Adipose tissue (tissue), 3 donors: ENCODE data around the gene FAS. TPM values are rescaled to one million over a fixed set of nuclear protein-coding genes. Genes with fewer than 3 reads are reported as not detected.

Experiments used
- H3K27ac ChIP-seq: one replicate; pipeline ENCODE4 v1.5.1; 2013; ENCODE audit warnings: low read depth, low read length
- WGBS, 3 donors: extraction: QIAGEN DNeasy Blood & Tissue Kit; methylation state at CpG; one replicate each; pipeline ENCODE4 v1.1.7; 2013; 5-methylcytosine and 5-hydroxymethylcytosine counted together
- polyA plus RNA-seq, 3 donors: library from polyadenylated mRNA; stranded (reverse); fragments of 200-250 nt; gene quantifications; one replicate each; pipeline ENCODE4 v1.2.3, GENCODE V29; 2013
- donor health status: healthy with polysubstance abuse.
- donor health status: Bipolar disorder and iron deficiency.
- donor health status: healthy.

The FAS gene
- polyA plus RNA-seq: 10 to 100 TPM in 2 of 3 donors, 1 to 10 TPM in 1; 2.2 to 20.1 (median 14.0) TPM

DNA sequence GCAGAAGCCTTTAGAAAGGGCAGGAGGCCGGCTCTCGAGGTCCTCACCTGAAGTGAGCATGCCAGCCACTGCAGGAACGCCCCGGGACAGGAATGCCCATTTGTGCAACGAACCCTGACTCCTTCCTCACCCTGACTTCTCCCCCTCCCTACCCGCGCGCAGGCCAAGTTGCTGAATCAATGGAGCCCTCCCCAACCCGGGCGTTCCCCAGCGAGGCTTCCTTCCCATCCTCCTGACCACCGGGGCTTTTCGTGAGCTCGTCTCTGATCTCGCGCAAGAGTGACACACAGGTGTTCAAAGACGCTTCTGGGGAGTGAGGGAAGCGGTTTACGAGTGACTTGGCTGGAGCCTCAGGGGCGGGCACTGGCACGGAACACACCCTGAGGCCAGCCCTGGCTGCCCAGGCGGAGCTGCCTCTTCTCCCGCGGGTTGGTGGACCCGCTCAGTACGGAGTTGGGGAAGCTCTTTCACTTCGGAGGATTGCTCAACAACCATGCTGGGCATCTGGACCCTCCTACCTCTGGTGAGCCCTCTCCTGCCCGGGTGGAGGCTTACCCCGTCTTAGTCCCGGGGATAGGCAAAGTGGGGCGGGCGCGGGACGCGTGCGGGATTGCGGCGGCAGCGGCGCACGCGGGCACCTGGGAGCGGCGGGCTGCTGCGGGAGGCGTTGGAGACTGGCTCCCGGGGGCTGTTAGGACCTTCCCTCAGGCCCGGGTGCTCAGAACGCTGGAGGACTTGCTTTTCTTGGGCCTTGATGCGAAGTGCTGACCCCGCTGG, at the start of gene FAS:
FAS (plus strand) TSS at position 415 of the 777 bp plus-strand sequence; CDS start at position 494, 79 bp downstream.
- 0% methylated on average over 45 to 51 of the region's 51 CpGs for WGBS, 3 donors
- peak within 1 kb of the TSS; percentile 88 for H3K27ac ChIP-seq

DNA sequence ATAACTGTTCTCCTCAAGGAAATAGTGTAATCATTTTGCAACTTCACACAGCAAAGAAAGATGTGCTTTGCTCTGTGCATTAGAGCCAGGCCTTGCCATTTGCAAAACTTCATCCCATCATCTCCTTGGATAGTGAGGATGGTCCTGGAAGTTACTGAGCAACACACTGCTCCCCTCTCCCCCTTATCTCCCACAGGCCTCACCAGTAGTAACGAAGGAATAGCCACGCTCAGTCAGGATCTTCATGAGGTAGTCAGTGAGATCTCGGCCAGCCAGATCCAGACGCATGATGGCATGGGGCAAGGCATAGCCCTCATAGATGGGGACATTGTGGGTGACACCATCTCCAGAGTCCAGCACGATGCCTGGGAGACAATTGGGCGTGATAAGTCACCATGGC, 49.6 kb upstream of the FAS start:
- 95 to 98% (median 95%) methylated on average over 6 of the region's 6 CpGs for WGBS, 3 donors
- no peak overlapping the region for H3K27ac ChIP-seq

- 90 to 96% (median 92%) methylated on average over 3 of the region's 3 CpGs for WGBS, 3 donors
- no peak overlapping the region for H3K27ac ChIP-seq
Observed at GRCh38 chr10:88943778-88944177, 46.8 kb upstream of the FAS start.

GRCh38 chr10:88944813-88945212, 45.8 kb upstream of the FAS start:
- 69 to 81% (median 71%) methylated on average over 3 of the region's 3 CpGs for WGBS, 3 donors
- H3K27ac ChIP-seq: no peak overlapping the region

DNA sequence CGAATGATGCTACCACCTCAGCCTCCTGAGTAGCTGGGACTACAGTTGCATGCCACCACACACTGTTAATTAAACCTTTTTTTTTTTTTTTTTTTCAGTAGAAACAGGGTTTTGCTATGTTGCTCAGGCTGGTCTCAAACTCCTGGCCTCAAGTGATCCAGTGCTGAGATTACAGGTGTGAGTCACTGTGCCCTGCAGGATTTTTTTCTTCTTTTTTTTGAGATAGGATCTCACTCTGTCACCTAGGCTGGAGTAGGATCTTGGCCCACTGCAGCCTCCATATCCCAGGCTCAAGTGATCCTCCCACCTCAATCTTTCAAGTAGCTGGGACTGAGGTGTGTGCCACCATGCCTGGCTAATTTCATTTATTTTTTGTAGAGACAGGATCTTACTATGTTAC, 44.4 kb upstream of the FAS start:
- H3K27ac ChIP-seq: no peak overlapping the region
- WGBS, 3 donors: 93 to 100% (median 100%) methylated on average over 1 of the region's 1 CpG

DNA sequence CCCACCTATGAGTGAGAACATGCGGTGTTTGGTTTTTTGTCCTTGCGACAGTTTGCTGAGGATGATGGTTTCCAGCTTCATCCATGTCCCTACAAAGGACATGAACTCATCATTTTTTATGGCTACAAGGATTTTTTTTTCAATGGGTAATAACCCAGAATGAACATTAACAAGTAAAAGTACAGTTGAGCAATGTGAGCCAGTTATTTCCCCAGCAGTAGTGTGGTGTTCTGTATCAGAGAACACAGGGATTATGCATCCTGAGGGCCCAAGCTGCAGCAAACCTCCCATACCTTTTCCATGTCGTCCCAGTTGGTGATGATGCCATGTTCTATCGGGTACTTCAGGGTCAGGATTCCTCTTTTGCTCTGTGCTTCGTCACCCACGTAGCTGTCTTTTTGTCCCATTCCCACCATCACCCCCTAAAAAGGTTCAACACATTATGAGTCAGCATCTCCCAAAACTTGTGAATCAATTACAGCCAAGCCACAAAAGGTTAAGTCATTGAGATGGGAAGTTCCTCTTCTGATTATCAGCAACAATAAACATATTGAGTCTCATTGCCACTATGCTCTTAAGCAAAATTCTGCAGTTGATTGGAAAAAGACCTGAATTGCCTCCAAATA, 43.5 kb upstream of the FAS start:
- no peak overlapping the region for H3K27ac ChIP-seq
- 90 to 91% (median 91%) methylated on average over 5 to 6 of the region's 6 CpGs for WGBS, 3 donors

DNA sequence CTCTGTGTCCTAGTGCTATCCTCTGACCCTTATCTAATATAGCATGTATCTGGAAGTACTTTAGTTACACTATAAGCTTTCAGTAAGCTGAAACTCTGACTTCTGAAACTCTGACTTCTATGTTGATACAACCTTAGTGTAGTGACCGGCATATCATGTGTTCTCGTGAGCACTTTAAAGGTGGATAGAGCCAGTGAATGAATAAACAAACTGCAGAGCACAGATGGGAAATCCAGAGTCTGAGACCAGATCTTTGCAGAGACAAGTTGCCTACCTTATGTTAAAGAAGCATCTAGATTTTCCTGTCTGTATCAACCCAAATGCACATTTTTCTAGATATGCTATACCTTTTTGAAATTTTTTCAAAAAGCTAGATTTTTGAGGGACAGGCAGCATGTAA, 41.5 kb upstream of the FAS start:
- WGBS, 3 donors: 81 to 88% (median 87%) methylated on average over 2 of the region's 2 CpGs
- H3K27ac ChIP-seq: no peak overlapping the region

DNA sequence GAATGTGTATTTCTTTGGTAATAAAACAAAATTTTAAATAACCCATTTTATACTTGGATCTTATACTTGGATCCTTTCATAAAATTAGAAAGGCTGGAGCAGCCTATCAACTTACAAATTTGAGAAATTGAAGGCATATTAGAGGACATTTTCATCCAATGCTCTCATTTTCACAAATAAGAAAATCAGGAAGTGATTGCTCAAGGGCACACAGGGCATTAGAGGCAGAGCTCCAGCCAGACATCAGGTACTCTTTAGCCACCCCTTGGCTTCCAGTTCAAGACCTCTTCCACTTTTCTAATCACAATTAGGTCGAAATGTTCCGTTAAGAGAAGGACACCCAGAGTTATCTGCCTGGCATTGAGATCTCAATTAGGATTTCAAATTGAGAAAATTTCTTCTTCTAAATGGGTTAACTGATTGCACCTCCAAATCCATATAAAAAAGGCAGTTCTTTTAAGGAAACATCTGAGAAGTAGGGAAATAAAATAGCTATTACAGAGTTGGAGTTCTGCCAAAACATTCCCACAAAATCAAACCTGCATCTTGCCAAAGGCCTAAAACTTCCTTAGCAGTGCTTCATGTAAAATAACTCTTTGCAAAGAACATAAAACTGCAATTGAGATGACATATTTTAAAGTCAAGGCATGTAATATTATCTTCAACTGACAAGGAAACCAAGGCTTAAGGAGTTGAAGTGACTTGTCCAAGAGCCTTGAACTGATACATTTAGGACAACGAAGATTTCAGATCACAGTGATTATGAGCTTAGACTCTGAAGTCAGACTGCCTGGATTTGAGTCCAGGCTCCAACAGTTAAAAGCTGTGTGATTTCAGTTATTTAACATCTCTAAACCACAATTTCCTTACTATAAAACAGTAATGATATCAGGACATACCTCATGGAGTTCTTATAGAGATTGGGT, 40.4 kb upstream of the FAS start:
- H3K27ac ChIP-seq: no peak overlapping the region

DNA sequence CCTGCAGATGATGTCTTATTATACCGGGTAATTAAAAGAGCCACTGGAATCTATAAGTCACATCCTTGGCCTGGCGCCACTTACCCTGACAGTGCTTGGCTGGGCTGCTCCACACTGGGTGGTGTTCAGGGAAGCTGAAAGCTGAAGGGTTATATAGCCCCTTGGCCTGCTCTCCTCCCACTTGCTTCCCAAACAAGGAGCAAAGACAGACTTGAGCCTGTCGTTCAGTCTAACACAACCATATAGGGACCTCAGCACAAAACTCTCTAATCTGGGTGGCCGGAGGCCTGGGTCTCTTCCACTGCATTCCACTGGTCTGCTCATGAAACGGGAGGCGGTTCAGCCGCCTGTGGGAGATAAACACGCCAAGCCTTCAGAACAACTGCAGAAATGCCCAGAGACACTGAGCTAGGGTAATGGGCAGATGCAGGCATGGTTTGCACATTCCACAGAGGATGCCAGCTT, 37.9 kb upstream of the FAS start, which contains the start of gene ACTA2:
ACTA2 (minus strand) TSS at position 127 of the 465 bp plus-strand sequence. CDS start 3,843 bp downstream, outside the sequence.
- H3K27ac ChIP-seq: no peak within 1 kb of the TSS
- WGBS, 3 donors: 68 to 71% (median 68%) methylated on average over 8 of the region's 8 CpGs

More for the DNA sequence above, 40.4 kb upstream of the FAS start:
- WGBS, 3 donors: 51 to 67% (median 54%) methylated on average over 3 of the region's 3 CpGs

DNA sequence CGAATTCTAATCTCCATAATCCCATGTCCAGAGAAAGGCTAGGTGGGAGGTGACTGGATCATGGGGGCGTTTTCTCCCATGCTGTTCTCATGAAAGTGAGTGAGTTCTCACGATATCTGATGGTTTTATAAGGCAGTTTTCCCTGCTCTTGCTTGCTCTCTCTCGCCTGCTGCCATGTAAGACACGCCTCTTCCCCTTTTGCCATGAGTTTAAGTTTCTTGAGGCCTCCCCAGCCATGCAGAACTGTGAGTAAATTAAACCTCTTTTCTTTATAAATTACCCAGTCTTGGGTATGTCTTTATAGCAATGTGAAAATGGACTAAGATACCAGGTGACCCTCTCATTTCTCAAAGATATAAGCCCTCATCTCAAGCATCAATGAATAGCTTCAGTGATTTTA, 36.9 kb upstream of the FAS start:
- H3K27ac ChIP-seq: no peak overlapping the region
- WGBS, 3 donors: 86 to 89% (median 88%) methylated on average over 5 of the region's 5 CpGs

DNA sequence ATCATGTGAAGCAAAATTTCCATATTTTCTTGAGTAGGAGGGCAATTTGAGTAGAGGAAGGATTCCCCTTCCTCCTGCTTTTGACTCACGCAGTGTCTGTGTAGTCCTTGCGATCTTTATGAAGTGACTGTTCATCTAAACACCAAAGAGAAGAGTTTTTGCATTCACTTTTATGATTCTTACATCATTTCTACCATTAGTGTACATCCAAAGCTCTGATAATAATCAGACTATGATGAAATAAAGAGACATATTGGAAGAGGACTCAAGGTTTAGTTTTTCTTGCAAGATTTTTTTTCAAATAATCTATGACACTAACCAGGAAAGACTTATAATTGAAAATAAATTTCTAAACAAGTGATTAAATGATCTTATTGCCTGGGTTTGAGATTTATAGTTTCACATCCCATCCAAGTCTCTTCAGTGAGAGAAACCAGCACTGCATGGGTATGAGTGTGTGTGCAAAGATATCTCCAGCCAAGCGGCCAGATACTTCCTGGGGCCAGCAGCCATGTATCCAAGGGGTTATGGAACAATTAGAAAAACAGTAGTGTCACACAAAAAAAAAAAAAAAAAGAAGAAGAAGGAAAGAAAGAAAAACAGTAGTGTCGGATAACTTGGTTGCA, 36.0 kb upstream of the FAS start:
- H3K27ac ChIP-seq: no peak overlapping the region
- 93 to 94% (median 94%) methylated on average over 4 of the region's 4 CpGs for WGBS, 3 donors

- 12 to 94% (median 88%) methylated on average over 1 of the region's 1 CpG for WGBS, 3 donors
- no peak overlapping the region for H3K27ac ChIP-seq
Observed at GRCh38 chr10:88957381-88957780, 33.2 kb upstream of the FAS start.

DNA sequence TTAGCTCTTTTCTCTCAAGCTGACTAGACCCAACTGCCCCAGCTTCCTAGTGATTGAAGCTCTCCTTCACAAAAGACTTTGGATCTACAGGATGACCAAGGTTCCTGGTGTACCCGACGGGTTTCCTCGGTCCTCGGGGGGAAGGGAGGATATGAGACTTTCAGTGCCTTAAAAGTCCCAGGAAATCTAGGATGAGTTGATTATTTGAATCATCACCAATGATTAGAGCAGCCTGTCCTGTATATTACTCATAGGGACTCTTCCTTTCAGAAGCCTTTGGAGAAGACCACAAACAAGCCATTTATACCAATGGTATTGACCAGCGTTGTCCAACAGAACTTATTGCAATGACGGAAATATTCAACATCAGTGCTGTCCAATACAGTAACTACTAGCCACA, 31.9 kb upstream of the FAS start:
- WGBS, 3 donors: 96 to 98% (median 97%) methylated on average over 6 of the region's 6 CpGs
- H3K27ac ChIP-seq: no peak overlapping the region

DNA sequence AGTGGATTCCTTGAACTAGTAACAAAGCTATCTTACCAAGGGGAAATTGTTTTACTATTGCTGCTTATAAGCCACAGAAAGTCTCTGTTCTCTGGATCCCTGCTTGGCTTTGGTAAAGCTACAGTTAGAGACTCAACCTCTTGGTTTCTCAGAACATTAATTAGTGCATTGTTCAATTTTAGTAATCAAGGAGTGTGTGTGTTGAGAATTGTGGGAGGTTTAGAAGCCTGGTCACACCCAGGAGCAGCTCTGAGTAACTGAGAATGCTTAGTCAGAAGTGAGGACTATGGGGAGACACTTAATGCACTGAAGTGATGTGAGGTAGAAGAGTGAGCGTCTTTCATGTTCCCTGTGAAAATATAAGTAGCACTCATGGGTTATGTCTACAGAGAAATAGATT, 29.8 kb upstream of the FAS start:
- H3K27ac ChIP-seq: no peak overlapping the region
- WGBS, 3 donors: 88 to 96% (median 96%) methylated on average over 1 of the region's 1 CpG

- no peak overlapping the region for H3K27ac ChIP-seq
Observed at GRCh38 chr10:88961266-88961665, 29.3 kb upstream of the FAS start.

DNA sequence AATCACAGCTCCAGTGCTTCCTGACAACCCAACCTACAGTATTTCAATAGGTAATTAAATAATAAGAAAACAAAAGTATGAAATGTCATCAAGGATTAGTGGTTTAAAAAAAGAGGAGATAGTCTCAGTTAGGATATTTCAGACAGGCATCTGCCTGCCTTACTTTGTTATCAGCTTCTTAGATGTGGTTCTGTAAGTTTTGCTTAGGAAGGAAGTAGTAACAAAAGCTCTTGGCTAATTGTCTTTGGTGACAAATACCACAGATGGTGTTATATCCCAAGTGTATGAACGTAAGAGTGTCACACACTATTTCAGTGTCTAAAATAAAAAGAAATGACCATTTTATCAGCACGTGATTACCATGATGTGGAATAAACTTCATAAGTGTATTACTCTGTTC, 28.3 kb upstream of the FAS start:
- no peak overlapping the region for H3K27ac ChIP-seq
- 41 to 80% (median 50%) methylated on average over 2 of the region's 2 CpGs for WGBS, 3 donors

DNA sequence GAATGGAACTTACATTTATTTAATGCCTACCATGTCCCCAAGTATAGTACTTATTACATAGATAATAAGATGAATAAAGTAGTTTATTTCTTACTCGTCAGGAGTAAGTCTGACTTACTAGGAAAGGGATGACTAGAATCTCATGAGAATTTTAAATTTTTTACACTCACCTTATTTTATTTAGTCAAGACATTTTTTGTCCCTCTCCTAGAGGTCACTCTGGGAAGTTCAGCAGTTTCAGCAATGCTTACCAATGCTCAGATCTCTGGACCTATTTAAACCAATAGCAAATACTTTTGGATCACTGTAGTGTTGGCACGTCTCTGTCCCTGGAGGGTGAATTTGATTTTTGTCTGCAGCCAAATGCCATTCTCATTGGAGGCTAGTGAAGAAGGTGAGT, 27.3 kb upstream of the FAS start:
- no peak overlapping the region for H3K27ac ChIP-seq
- WGBS, 3 donors: 85 to 94% (median 90%) methylated on average over 2 of the region's 2 CpGs

GRCh38 chr10:88964360-88964759, 26.2 kb upstream of the FAS start:
- no peak overlapping the region for H3K27ac ChIP-seq
- 78 to 90% (median 83%) methylated on average over 1 of the region's 1 CpG for WGBS, 3 donors
